ENCODE data around the gene GRID2.

The GRID2 gene

DNA sequence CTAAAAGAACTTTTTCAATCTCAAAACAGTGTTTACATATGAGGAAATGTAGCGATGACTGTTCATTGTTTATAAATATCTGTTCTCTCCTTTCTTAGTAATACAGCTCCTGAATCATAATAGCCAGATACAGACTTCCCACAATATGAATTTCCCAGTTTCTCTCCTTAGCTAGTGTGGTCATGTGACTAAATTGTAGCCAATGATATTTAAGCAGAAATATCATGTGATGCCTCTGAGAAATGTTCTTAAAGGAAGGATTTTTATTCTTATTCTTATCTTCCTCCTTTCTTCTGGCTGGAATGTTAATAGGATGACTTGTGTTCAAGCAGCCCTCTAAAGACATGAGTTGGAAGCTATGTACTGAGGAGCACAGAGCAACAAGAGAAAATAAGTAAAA is 1141.1 kb downstream of the GRID2 start:
- TF ChIP-seq, protein P1, sequence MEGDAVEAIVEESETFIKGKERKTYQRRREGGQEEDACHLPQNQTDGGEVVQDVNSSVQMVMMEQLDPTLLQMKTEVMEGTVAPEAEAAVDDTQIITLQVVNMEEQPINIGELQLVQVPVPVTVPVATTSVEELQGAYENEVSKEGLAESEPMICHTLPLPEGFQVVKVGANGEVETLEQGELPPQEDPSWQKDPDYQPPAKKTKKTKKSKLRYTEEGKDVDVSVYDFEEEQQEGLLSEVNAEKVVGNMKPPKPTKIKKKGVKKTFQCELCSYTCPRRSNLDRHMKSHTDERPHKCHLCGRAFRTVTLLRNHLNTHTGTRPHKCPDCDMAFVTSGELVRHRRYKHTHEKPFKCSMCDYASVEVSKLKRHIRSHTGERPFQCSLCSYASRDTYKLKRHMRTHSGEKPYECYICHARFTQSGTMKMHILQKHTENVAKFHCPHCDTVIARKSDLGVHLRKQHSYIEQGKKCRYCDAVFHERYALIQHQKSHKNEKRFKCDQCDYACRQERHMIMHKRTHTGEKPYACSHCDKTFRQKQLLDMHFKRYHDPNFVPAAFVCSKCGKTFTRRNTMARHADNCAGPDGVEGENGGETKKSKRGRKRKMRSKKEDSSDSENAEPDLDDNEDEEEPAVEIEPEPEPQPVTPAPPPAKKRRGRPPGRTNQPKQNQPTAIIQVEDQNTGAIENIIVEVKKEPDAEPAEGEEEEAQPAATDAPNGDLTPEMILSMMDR (IDR thresholded peaks at IDR 0.05; ENCODE audit: low read depth, low read length, missing control alignments), result no peak
- no peak overlapping the region for H3K4me3 ChIP-seq (ENCODE audit: low read depth, low read length)
- no peak for DNase-seq (ENCODE audit: low read depth)

- TF ChIP-seq, protein P1 (IDR thresholded peaks at IDR 0.05; ENCODE audit: low read depth, low read length, missing control alignments), result no peak
- no peak overlapping the region for H3K4me3 ChIP-seq (ENCODE audit: low read depth, low read length)
- no peak for DNase-seq (ENCODE audit: low read depth)
Measured at GRCh38 chr4:93446038-93446437, 1142.3 kb downstream of the GRID2 start.

DNA sequence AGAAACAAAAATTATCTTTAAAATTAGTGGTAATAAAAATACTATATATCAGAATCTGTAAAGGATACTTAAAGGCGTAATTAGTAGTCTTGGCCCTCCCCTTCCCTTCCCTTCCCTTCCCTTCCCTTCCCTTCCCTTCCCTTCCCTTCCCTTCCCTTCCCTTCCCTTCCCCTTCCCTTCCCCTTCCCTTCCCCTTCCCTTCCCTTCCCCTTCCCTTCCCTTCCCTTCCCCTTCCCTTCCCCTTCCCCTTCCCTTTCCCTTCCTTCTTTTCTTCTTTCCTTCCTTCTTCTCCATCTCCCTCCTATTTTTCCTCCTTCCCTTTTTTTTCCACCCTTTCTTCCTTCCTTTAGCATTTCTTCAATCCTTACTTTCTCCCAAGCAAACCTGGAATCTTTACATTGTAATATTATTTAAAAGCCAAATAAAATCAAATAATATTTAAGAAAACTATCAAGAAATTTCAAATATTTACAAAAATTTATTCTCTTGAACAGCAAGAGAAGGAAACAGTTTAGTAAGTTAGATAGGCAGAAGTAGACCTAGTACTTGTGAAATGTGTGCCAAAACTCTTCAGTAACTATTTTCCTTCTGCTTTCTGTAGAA is 1145.0 kb downstream of the GRID2 start:
- DNase-seq (ENCODE audit: low read depth), result no peak
- no peak overlapping the region for H3K4me3 ChIP-seq (ENCODE audit: low read depth, low read length)
- TF ChIP-seq, protein P1 (IDR thresholded peaks at IDR 0.05; ENCODE audit: low read depth, low read length, missing control alignments), result no peak

- no peak overlapping the region for H3K4me3 ChIP-seq (ENCODE audit: low read depth, low read length)
- TF ChIP-seq, protein P1 (IDR thresholded peaks at IDR 0.05; ENCODE audit: low read depth, low read length, missing control alignments), result no peak
- DNase-seq (ENCODE audit: low read depth), result no peak
Measured at GRCh38 chr4:93451954-93452353, 1148.2 kb downstream of the GRID2 start.

DNA sequence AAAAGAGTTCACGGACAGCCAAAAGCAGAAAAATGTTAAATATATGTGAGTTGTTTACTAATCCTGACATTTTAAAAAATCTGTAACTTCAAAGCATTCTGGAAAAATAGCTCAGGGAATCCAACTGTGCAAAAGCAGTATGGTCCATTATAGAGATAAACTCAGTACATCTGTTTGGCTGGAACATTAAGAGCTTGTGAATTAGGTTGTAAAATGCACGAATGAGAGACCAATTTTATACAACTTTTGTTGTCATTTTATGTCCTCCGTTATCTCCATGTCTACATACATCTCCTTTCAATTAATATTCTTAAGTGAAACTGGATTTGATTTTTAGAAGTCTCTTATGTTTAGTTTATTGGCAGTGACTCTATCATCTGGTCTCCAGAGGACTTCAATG is 1157.8 kb downstream of the GRID2 start:
- TF ChIP-seq, protein P1 (IDR thresholded peaks at IDR 0.05; ENCODE audit: low read depth, low read length, missing control alignments), result no peak
- no peak for DNase-seq (ENCODE audit: low read depth)
- H3K4me3 ChIP-seq (ENCODE audit: low read depth, low read length), result no peak overlapping the region

GRCh38 chr4:93466446-93466845 is 1162.7 kb downstream of the GRID2 start:
- TF ChIP-seq, protein P1 (IDR thresholded peaks at IDR 0.05; ENCODE audit: low read depth, low read length, missing control alignments), result no peak
- DNase-seq (ENCODE audit: low read depth), result no peak
- no peak overlapping the region for H3K4me3 ChIP-seq (ENCODE audit: low read depth, low read length)

- no peak overlapping the region for H3K4me3 ChIP-seq (ENCODE audit: low read depth, low read length)
- TF ChIP-seq, protein P1 (IDR thresholded peaks at IDR 0.05; ENCODE audit: low read depth, low read length, missing control alignments), result no peak
- DNase-seq (ENCODE audit: low read depth), result no peak
Measured at GRCh38 chr4:93467484-93468155, 1163.9 kb downstream of the GRID2 start.

All from GM12864 (cell line).